Measurements from ENCODE around the gene WIPF2. TPM values are rescaled to one million over a fixed set of nuclear protein-coding genes. Genes with fewer than 3 reads are reported as not detected.

WIPF2 gene
- total and polyA plus RNA-seq, 2 donors (not counting 3 experiments of a cell fraction or from before 2014, with no cell fraction given) = 8.4 to 30.4 TPM

DNA sequence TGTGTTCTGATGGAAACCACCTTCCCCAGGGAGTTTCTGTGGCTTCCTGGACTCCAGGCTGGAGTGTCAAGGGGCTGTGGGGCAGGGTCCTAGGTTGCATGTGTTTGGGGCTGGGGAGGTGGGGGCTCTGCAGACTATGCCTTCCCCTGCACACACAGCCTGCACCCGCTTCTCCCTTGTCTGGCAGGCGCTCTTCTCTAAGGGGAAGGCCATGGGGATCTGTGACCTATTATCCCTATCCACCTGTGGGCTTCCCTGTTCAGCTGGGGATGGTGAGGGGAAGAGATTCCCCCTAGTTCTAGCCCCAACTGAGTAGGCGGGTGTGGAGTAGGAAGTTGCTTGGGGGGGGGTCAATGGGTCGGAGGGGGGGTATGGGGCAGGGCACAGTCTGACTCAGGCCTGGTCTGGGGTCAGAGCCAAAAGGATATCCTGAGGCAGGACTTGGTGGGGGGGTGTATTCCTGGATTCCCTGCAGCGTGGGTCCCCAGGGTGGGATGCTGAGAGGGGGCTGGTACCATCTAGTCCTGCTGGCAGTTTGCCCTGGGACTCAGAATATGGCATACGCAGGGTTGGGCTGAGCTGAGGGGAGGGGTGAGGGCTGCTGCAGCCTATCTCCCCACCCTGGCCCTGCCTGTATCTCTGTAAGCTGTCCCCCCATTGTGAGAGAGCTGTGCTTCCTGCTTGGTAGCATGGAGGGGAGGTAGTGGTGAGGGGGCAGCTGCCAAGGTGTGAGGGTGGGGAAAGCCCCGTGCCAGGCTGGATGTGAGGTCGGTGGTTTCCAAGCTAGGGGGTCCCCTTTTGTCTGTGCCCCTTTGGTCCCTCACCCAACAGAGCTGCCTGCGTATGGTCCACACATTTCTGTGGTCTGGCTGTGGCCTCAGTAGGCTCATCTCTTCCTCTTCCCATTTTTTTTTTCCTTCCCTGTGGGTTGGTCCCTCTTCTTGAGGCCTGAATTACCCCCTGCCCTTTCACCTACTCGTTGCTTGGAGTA, 104.6 kb downstream of the WIPF2 start:
- peak overlapping the region; percentile 64 for H3K4me2 ChIP-seq (ENCODE audit: insufficient read depth, low read length)
- H3K27me3 ChIP-seq (ENCODE audit: control insufficient read depth in 2 of 2, insufficient read depth in 2 of 2, low read length in 2 of 2) = no peaks in the 10 kb centered on the region
- H3K79me2 ChIP-seq (ENCODE audit: control insufficient read depth, insufficient read depth, low read length) = peaks cover 82% of the 10 kb centered on the region
- H2AFZ ChIP-seq (ENCODE audit: low read depth, low read length) = no peak overlapping the region
- H4K20me1 ChIP-seq (replicated peaks; ENCODE audit: control insufficient read depth, extremely low read depth, insufficient read depth, low read length) = no peaks in the 10 kb centered on the region
- H3K9ac ChIP-seq (replicated peaks; ENCODE audit: extremely low read depth, insufficient read depth, low read length) = peak overlapping the region; percentile 84
- intact Hi-C loops (cut with micrococcal nuclease) (loop anchor here (1.0 kb wide), 2 partner anchors 9 to 18 kb away; no protein-coding TSS in a partner anchor), dilution Hi-C loops (cut with MboI; ENCODE audit: extremely low pct_ligation_motif_present, low sequenced_read_pairs) (no loop called here)
- peak overlapping the region; percentile 95 for H3K27ac ChIP-seq (ENCODE audit: insufficient read depth, low read depth, low read length)
- DNase-seq (ENCODE audit: low read depth, low spot score) = peak; percentile 79
- FAIRE-seq = peak; percentile 96
- BruUV-seq (replicated peaks) = no TSS peak
- no peaks in the 10 kb centered on the region for H3K9me1 ChIP-seq (replicated peaks; ENCODE audit: control insufficient read depth, extremely low read depth, insufficient read depth, low read length)
- TF ChIP-seq JUN (IDR thresholded peaks at IDR 0.05; ENCODE audit: borderline replicate concordance, insufficient read depth, insufficient read length, low read depth) (no peak), MYC (IDR thresholded peaks at IDR 0.05; ENCODE audit: low read depth, low read length) (peak; percentile 65), FOS (IDR thresholded peaks at IDR 0.05; ENCODE audit: borderline replicate concordance, insufficient read depth, low read length) (peak; percentile 56), POLR2AphosphoS5 (IDR thresholded peaks at IDR 0.05; ENCODE audit: insufficient read depth, low read depth, low read length) (peak; percentile 83), POLR2A (IDR thresholded peaks at IDR 0.05; ENCODE audit: low read depth, low read length) (no peak), EZH2 (IDR thresholded peaks at IDR 0.05; ENCODE audit: borderline replicate concordance, low read depth, low read length, severe bottlenecking) (no peak), GATA2 (IDR thresholded peaks at IDR 0.05; ENCODE audit: insufficient read depth, insufficient read length, low read depth, low read length) (no peak)
- TF ChIP-seq, protein P1, sequence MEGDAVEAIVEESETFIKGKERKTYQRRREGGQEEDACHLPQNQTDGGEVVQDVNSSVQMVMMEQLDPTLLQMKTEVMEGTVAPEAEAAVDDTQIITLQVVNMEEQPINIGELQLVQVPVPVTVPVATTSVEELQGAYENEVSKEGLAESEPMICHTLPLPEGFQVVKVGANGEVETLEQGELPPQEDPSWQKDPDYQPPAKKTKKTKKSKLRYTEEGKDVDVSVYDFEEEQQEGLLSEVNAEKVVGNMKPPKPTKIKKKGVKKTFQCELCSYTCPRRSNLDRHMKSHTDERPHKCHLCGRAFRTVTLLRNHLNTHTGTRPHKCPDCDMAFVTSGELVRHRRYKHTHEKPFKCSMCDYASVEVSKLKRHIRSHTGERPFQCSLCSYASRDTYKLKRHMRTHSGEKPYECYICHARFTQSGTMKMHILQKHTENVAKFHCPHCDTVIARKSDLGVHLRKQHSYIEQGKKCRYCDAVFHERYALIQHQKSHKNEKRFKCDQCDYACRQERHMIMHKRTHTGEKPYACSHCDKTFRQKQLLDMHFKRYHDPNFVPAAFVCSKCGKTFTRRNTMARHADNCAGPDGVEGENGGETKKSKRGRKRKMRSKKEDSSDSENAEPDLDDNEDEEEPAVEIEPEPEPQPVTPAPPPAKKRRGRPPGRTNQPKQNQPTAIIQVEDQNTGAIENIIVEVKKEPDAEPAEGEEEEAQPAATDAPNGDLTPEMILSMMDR (IDR thresholded peaks at IDR 0.05; ENCODE audit: extremely low read depth in 1 of 2, insufficient read depth in 1 of 2, low read depth in 1 of 2, low read length in 2 of 2) = no peak
- TF ChIP-seq, protein P2, sequence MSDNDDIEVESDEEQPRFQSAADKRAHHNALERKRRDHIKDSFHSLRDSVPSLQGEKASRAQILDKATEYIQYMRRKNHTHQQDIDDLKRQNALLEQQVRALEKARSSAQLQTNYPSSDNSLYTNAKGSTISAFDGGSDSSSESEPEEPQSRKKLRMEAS (IDR thresholded peaks at IDR 0.05; ENCODE audit: insufficient read depth, insufficient read length) = no peak
- no peaks in the 10 kb centered on the region for H3K9me3 ChIP-seq (replicated peaks; ENCODE audit: control insufficient read depth, insufficient read depth, low read length)
- H3K4me3 ChIP-seq (replicated peaks in 1 of 3; ENCODE audit: insufficient read depth in 1 of 3, low read depth in 1 of 3, low read length in 3 of 3) = no peak overlapping the region
- H3K36me3 ChIP-seq (ENCODE audit: control insufficient read depth in 2 of 2, extremely low read depth in 1 of 2, insufficient read depth in 2 of 2, low read length in 2 of 2) = no peaks in the 10 kb centered on the region
- peaks cover 74% of the 10 kb centered on the region for H3K4me1 ChIP-seq (ENCODE audit: control insufficient read depth, extremely low read depth, insufficient read depth, low read length)
- ChIA-PET POLR2A (interaction anchor here (0.5 to 0.6 kb wide), 2 partner anchors 60 to 119 kb away, joined by 4 to 8 read pairs; no protein-coding TSS in a partner anchor), CTCF (interaction anchor here (0.6 to 3.5 kb wide), 9 partner anchors 8 to 31 kb away, joined by 3 to 13 read pairs (median 3); no protein-coding TSS in a partner anchor)

Measured in endothelial cell of umbilical vein (primary cell).